Loucy (cell line): ENCODE measurements around the gene ADSL.

Experiments
- H2AFZ ChIP-seq: fragments of 200-600 bp; sonication (generic); 2 replicates; pipeline ENCODE4 v1.6.0; 2016; ENCODE audit warnings: antibody characterized with exemption, mild to moderate bottlenecking, low read length, moderate library complexity
- H3F3A ChIP-seq: fragments of 200-600 bp; 2 replicates; pipeline ENCODE4 v1.6.0; 2016; ENCODE audit warnings: antibody characterized with exemption, low read depth, mild to moderate bottlenecking
- H3K27me3 ChIP-seq: fragments of 200-600 bp; sonication (generic); 2 replicates; pipeline ENCODE4 v1.6.1; 2014; ENCODE audit warnings: low read length, mild to moderate bottlenecking; ENCODE audit not compliant: insufficient read depth, poor library complexity, severe bottlenecking
- H3K36me3 ChIP-seq: fragments of 200-600 bp; sonication (generic); 2 replicates; pipeline ENCODE4 v1.6.1; 2016; ENCODE audit warnings: low read length; ENCODE audit not compliant: insufficient read depth
- H3K4me1 ChIP-seq: fragments of 200-600 bp; sonication (generic); 2 replicates; pipeline ENCODE4 v1.5.1; 2014; ENCODE audit warnings: low read length, mild to moderate bottlenecking; ENCODE audit not compliant: insufficient read depth, poor library complexity, severe bottlenecking
- H3K4me2 ChIP-seq: fragments of 200-600 bp; sonication (generic); 2 replicates; pipeline ENCODE4 v1.6.0; 2014; ENCODE audit warnings: antibody characterized with exemption, low read length, low read depth, mild to moderate bottlenecking; ENCODE audit not compliant: poor library complexity, severe bottlenecking
- H3K4me3 ChIP-seq: fragments of 200-600 bp; sonication (generic); 2 replicates; pipeline ENCODE4 v1.5.1; 2014; ENCODE audit warnings: low read length, mild to moderate bottlenecking, mixed read lengths; ENCODE audit not compliant: poor library complexity, severe bottlenecking
- H3K79me2 ChIP-seq: fragments of 200-600 bp; sonication (generic); 2 replicates; pipeline ENCODE4 v1.6.1; 2014; ENCODE audit warnings: low read length; ENCODE audit not compliant: insufficient read depth
- H3K9ac ChIP-seq: fragments of 200-600 bp; sonication (generic); 2 replicates; pipeline ENCODE4 v1.6.0; 2014; ENCODE audit warnings: mild to moderate bottlenecking, low read depth, low read length, moderate library complexity; ENCODE audit not compliant: poor library complexity, severe bottlenecking
- H3K9me2 ChIP-seq: fragments of 200-600 bp; sonication (generic); replicated peaks from 2 replicates; pipeline ENCODE4 v1.6.1; 2016; ENCODE audit warnings: low read depth, low read length, mixed read lengths
- H3K9me3 ChIP-seq: fragments of 200-600 bp; sonication (generic); 2 replicates; pipeline ENCODE4 v1.6.1; 2014; ENCODE audit warnings: mild to moderate bottlenecking, antibody characterized with exemption, low read length, low read depth; ENCODE audit not compliant: insufficient read depth
- H4K20me1 ChIP-seq: fragments of 200-600 bp; sonication (generic); 2 replicates; pipeline ENCODE4 v1.6.0; 2014; ENCODE audit warnings: antibody characterized with exemption, low read length, mild to moderate bottlenecking; ENCODE audit not compliant: insufficient read depth, poor library complexity, severe bottlenecking
- EZH2phosphoT487 ChIP-seq: fragments of 200-600 bp; IDR thresholded peaks from 2 replicates; pipeline ENCODE4 v1.6.1; 2018; ENCODE audit warnings: antibody characterized with exemption, mild to moderate bottlenecking, moderate library complexity, borderline replicate concordance
- TF ChIP-seq, protein P1 (sequence below): fragments of 200-600 bp; sonication (generic); conservative IDR thresholded peaks from 2 replicates; pipeline ENCODE4 v1.5.1; 2014; ENCODE audit warnings: mild to moderate bottlenecking, antibody characterized with exemption, low read length

ADSL gene

DNA sequence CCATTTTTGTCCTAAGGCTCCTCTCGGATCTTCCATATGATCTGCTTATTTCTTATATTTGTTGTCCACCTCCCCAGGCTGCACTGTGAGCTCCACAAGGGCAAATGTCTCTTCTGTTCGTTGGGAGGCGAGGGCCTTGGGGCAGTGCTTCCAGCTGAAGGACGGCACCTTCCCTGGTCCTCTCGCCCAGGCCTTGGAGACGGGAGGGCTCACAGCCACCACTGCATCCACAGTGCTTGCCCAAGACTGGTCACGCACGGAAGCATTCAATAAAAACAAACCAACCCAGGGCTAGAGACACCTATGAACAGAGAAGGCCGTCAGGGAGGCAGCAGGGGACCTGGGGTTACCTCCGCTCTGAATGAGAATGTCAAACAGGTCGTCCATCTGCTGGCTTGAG, 70.3 kb downstream of the ADSL start:
- no peaks in the 10 kb centered on the region for H3K9me3 ChIP-seq
- no peaks in the 10 kb centered on the region for H4K20me1 ChIP-seq
- TF ChIP-seq EZH2phosphoT487 = no peak
- TF ChIP-seq, protein P1, sequence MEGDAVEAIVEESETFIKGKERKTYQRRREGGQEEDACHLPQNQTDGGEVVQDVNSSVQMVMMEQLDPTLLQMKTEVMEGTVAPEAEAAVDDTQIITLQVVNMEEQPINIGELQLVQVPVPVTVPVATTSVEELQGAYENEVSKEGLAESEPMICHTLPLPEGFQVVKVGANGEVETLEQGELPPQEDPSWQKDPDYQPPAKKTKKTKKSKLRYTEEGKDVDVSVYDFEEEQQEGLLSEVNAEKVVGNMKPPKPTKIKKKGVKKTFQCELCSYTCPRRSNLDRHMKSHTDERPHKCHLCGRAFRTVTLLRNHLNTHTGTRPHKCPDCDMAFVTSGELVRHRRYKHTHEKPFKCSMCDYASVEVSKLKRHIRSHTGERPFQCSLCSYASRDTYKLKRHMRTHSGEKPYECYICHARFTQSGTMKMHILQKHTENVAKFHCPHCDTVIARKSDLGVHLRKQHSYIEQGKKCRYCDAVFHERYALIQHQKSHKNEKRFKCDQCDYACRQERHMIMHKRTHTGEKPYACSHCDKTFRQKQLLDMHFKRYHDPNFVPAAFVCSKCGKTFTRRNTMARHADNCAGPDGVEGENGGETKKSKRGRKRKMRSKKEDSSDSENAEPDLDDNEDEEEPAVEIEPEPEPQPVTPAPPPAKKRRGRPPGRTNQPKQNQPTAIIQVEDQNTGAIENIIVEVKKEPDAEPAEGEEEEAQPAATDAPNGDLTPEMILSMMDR = no peak
- H3K4me3 ChIP-seq = no peak overlapping the region
- H3K4me2 ChIP-seq = no peak overlapping the region
- H3F3A ChIP-seq = no peaks in the 10 kb centered on the region; the same call in 1 of the 2 replicates
- H3K4me1 ChIP-seq = peaks cover 9% of the 10 kb centered on the region
- no peaks in the 10 kb centered on the region for H3K27me3 ChIP-seq
- no peak overlapping the region for H2AFZ ChIP-seq
- H3K9ac ChIP-seq = no peak overlapping the region
- no peaks in the 10 kb centered on the region for H3K9me2 ChIP-seq
- peaks cover 65% of the 10 kb centered on the region; the same call in 1 of the 2 replicates for H3K36me3 ChIP-seq
- no peaks in the 10 kb centered on the region for H3K79me2 ChIP-seq

DNA sequence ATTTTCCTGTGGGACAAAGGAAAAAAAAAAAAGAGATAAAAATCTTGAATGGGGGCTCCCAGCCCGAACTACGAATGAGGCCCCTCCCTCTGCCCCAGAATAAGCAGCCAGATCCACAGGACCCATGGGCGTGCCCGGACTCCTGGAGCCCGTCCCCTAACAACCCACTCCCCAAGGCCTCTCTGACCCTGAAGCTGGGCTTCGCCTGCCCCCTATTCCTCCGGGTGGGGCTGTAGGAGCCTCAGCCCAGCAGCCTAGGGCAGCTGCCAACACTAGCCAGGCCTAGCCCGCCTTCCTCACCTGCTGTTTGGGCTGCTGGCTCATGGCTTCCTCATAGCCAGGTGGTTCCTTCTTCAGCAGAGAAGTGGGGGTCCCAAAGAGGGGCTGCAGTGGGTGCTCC, 70.7 kb downstream of the ADSL start:
- Histone ChIP-seq H2AFZ (no peak overlapping the region), H3F3A (no peaks in the 10 kb centered on the region; the same call in 1 of the 2 replicates), H3K4me2 (no peak overlapping the region), H3K4me1 (peaks cover 9% of the 10 kb centered on the region), H3K27me3 (no peaks in the 10 kb centered on the region), H4K20me1 (no peaks in the 10 kb centered on the region), H3K9me3 (no peaks in the 10 kb centered on the region), H3K79me2 (no peaks in the 10 kb centered on the region), H3K36me3 (peaks cover 65% of the 10 kb centered on the region; the same call in 1 of the 2 replicates), H3K9ac (no peak overlapping the region), H3K9me2 (no peaks in the 10 kb centered on the region), H3K4me3 (no peak overlapping the region)
- no peak for TF ChIP-seq EZH2phosphoT487
- TF ChIP-seq, protein P1 = no peak

DNA sequence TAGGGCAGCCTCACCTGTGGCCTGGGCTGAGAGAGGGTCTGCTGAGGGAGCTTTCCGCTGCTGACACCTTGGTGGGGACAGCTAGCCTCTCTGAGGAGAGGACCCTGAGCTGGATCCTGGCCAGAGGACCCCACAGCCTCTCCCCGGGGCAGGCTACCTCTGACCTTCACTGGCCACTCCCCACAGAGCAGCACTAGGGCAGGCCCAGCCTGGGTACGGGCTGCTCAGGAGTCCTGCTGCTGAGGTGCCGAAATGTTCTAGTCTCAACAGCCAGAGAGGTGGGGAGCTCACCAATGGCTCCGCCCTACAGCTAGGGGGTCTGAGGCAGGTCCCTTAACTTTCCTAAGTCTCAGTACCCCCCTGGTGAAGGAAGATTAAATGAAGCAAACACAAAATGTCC, 71.6 kb downstream of the ADSL start:
- Histone ChIP-seq H3K36me3 (peaks cover 68% of the 10 kb centered on the region; the same call in 1 of the 2 replicates), H3K4me3 (no peak overlapping the region), H3K4me1 (peaks cover 9% of the 10 kb centered on the region), H3K27me3 (no peaks in the 10 kb centered on the region), H3F3A (no peaks in the 10 kb centered on the region), H4K20me1 (no peaks in the 10 kb centered on the region), H3K79me2 (no peaks in the 10 kb centered on the region), H3K9ac (no peak overlapping the region), H3K4me2 (no peak overlapping the region), H3K9me2 (no peaks in the 10 kb centered on the region), H3K9me3 (no peaks in the 10 kb centered on the region), H2AFZ (no peak overlapping the region)
- TF ChIP-seq, protein P1 = no peak
- no peak for TF ChIP-seq EZH2phosphoT487
